RWPE1 (cell line): ENCODE measurements around the gene TFIP11.

Experiments used
- CTCF ChIA-PET: fragments of 350-600 bp; sonication (Branson Sonifier 250); formaldehyde crosslinking; extraction: SDS; loops from one replicate; lab custom pipeline; 2021; lab: Yijun Ruan, JAX
- POLR2A ChIA-PET: fragments of 400-600 bp; formaldehyde crosslinking; extraction: SDS; loops from one replicate; lab custom pipeline; 2020; ENCODE audit warnings: antibody characterized with exemption; ENCODE audit not compliant: low non-redundant PET; lab: Yijun Ruan, JAX
- DNase-seq: peaks from one replicate; pipeline ENCODE4 v3.0.0; 2012; ENCODE audit warnings: low spot score
- H3K27ac ChIP-seq: fragments of 450-650 bp; 2 replicates; pipeline ENCODE4 v1.5.1; 2017
- TF ChIP-seq, protein P1 (sequence below): fragments of 450-650 bp; conservative IDR thresholded peaks from 2 replicates; pipeline ENCODE4 v1.5.1; 2017; ENCODE audit warnings: low read depth, mild to moderate bottlenecking

Gene TFIP11

DNA sequence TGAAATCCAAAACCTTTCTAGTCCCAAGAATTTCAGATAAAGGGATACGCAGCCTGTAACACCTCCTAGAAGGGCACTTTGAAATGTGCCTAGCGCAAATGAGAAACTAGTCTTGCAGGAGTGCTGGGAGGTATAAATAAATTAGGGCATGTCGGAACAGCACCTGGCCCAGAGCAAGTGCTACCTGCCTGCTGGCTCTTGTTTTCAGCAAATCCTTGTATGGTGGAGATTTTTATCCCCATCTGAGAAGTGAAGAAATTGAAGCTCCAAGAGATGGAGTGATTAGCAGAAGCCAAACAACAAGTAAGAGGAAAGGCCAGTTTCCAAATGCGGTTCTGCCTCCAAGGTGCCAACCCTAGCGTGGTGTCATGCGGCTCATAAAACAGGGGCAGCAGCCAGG, 36.7 kb upstream of the TFIP11 start:
- peak overlapping the region; percentile 86 for H3K27ac ChIP-seq
- TF ChIP-seq, protein P1, sequence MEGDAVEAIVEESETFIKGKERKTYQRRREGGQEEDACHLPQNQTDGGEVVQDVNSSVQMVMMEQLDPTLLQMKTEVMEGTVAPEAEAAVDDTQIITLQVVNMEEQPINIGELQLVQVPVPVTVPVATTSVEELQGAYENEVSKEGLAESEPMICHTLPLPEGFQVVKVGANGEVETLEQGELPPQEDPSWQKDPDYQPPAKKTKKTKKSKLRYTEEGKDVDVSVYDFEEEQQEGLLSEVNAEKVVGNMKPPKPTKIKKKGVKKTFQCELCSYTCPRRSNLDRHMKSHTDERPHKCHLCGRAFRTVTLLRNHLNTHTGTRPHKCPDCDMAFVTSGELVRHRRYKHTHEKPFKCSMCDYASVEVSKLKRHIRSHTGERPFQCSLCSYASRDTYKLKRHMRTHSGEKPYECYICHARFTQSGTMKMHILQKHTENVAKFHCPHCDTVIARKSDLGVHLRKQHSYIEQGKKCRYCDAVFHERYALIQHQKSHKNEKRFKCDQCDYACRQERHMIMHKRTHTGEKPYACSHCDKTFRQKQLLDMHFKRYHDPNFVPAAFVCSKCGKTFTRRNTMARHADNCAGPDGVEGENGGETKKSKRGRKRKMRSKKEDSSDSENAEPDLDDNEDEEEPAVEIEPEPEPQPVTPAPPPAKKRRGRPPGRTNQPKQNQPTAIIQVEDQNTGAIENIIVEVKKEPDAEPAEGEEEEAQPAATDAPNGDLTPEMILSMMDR, result no peak
- DNase-seq, result peak; percentile 49
- POLR2A ChIA-PET, result no interaction called here
- CTCF ChIA-PET, result interaction anchor here (0.5 to 0.6 kb wide), 2 partner anchors 124 to 140 kb away, joined by 4 read pairs; no protein-coding TSS in a partner anchor

DNA sequence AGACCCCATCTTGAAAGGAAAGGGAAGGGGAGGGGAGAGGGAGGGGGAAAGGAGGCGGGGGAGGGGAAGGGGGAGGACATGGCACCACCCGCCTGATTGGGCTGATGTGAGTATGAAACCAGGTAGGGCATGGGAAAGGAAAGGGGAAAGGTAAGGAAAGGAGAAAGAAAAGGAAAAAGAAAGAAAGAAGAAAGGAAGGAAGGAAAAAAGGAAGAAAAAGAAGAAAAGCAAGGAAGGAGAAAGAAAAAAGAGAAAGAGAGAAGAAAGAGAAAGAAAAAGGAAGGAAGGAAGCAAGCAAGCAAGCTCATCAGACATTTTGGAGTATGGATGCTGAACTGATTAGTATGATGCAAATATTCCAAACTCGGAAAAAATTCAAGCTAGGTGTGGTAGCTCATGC, 36.0 kb upstream of the TFIP11 start:
- TF ChIP-seq, protein P1, result no peak
- DNase-seq, result no peak
- POLR2A ChIA-PET, result no interaction called here
- CTCF ChIA-PET, result no interaction called here
- peak overlapping the region; percentile 86 for H3K27ac ChIP-seq

DNA sequence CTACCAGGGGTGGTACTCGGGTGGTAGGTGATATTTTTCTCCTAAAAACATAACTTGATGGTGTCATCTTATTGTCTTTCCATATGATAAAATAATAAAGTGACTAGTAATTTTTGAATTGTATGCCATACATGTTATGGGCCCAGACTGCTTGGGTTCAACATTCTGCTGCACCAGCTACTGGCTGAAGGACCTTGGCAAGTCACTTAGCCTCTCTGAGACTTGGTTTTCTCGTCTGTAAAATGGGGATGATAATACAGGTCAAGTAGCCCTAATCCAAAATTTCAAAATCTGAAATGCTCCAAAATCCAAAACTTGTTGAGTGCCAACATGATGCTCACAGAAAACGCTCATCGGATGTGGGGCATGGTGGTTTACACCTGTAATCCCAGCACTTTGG, 35.6 kb upstream of the TFIP11 start:
- CTCF ChIA-PET, result no interaction called here
- POLR2A ChIA-PET, result no interaction called here
- TF ChIP-seq, protein P1, result no peak
- no peak for DNase-seq
- H3K27ac ChIP-seq, result peak overlapping the region; percentile 39

DNA sequence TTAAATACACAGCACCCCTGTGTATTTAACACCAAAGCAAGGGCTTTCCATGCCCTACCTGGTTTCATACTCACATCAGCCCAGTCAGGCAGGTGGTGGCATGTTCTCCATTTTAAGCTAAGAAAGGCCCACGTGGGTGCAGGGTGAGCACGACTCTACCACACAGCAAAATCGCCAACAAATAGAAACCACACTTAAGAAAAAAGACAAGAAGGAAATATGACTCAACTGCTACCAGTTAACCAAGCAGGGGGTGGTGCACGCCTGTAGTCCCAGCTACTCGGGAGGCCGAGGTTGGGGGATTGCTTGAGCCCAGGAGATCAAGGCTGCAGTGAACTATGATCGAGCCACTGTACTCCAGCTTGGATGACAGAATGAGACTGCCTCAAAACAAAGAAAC, 35.2 kb upstream of the TFIP11 start:
- DNase-seq, result peak; percentile 8
- ChIA-PET CTCF (no interaction called here), POLR2A (no interaction called here)
- TF ChIP-seq, protein P1, result no peak
- peak overlapping the region; percentile 39 for H3K27ac ChIP-seq

DNA sequence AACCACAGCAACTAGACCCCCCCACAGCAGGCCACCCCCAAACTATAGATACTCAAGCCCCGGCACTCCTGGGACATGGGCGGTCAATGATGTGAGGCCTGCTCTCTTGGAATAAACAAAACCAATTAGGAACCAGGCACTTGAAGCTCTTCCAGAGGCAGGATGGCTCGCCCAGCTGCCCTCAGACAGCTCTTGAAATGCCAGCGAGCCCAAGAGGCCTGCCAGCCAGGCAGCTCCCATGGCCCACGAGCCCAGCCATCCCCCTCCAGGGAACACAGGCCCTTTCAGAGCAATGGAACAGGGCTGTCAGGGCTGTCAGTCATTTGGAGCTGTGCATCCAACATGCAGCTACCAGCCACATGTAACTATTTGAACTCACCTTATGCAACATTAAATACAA, 34.0 kb upstream of the TFIP11 start:
- POLR2A ChIA-PET, result no interaction called here
- TF ChIP-seq, protein P1, result no peak
- H3K27ac ChIP-seq, result peak overlapping the region; percentile 49
- CTCF ChIA-PET, result no interaction called here
- no peak for DNase-seq

DNA sequence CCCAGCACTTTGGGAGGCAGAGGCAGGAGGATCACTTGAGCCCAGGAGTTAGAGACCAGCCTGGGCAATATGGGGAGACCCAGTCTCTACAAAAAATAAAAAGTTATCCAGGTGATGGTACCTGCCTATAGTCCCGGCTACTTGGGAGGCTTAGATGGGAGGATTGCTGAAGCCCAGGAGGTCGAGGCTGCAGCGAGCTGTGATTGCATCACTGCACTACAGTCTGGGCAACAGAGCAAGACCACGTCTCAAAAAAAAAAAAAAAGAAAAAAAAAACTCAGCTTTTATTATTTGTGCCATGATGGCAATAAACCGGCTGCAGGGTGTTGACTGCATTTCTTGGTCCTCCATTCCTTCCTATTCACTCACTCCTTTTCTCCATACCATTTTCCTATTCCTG, 33.6 kb upstream of the TFIP11 start:
- TF ChIP-seq, protein P1, result no peak
- no peak for DNase-seq
- no peak overlapping the region for H3K27ac ChIP-seq
- ChIA-PET CTCF (no interaction called here), POLR2A (no interaction called here)

DNA sequence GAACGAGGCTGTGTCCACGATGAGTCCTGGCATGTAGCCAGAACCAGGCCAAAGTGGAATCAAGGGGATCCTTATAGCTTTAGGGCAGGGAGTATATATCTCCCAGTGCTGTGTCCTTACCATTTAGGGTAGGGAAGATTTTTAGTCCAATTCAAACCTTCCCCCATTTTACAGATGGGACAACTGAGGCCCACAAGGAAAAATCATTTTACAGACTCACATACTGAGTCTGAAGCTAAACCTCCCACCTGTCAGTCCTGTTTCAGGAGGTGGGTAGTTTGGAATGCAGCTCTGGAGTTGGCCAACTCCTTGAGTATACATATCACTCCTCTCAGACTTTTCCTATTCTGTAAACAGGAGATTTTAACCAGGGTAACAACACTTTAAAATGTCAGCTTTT, 33.1 kb upstream of the TFIP11 start:
- ChIA-PET POLR2A (no interaction called here), CTCF (no interaction called here)
- no peak for DNase-seq
- no peak overlapping the region for H3K27ac ChIP-seq
- TF ChIP-seq, protein P1, result no peak
